Liver (tissue), 3 donors: ENCODE measurements around the gene TAF5L.

Experiments
- CTCF ChIP-seq: fragments of 150-350 bp; IDR thresholded peaks from 2 replicates; pipeline ENCODE4 v1.5.1; 2017; ENCODE audit warnings: improper control_type of control experiment, low read depth, low read length; ENCODE audit not compliant: missing input control
- EGR1 ChIP-seq, 2 donors: IDR thresholded peaks; 2 replicates each; pipeline ENCODE4 v1.6.1; 2016 to 2018; ENCODE audit warnings: antibody characterized with exemption in 2 of 2, low read depth in 2 of 2
- JUND ChIP-seq, 2 donors: IDR thresholded peaks; 2 replicates each; pipeline ENCODE4 v1.6.1; 2016; ENCODE audit warnings: antibody characterized with exemption in 2 of 2
- YY1 ChIP-seq: IDR thresholded peaks from 2 replicates; pipeline ENCODE4 v1.6.1; 2016; ENCODE audit warnings: antibody characterized with exemption, mild to moderate bottlenecking
- donor health status: healthy.
- donor health status: healthy.

- TF ChIP-seq CTCF (no peak), EGR1 (IDR thresholded peaks at IDR 0.05; ENCODE audit: low read depth in 2 of 2) (no peak), YY1 (no peak), JUND (IDR thresholded peaks at IDR 0.05) (no peak)
Measured at GRCh38 chr1:229665912-229666558, 40.1 kb upstream of the TAF5L start.
